GM12801 (cell line): Measurements from ENCODE around the gene CCDC107.

Experiments used
- TF ChIP-seq, protein P1 (sequence below): IDR thresholded peaks from one replicate; pipeline ENCODE4 v1.5.1; 2011; ENCODE audit warnings: control low read depth; ENCODE audit not compliant: insufficient read length; ENCODE audit errors: extremely low read depth

The CCDC107 gene

DNA sequence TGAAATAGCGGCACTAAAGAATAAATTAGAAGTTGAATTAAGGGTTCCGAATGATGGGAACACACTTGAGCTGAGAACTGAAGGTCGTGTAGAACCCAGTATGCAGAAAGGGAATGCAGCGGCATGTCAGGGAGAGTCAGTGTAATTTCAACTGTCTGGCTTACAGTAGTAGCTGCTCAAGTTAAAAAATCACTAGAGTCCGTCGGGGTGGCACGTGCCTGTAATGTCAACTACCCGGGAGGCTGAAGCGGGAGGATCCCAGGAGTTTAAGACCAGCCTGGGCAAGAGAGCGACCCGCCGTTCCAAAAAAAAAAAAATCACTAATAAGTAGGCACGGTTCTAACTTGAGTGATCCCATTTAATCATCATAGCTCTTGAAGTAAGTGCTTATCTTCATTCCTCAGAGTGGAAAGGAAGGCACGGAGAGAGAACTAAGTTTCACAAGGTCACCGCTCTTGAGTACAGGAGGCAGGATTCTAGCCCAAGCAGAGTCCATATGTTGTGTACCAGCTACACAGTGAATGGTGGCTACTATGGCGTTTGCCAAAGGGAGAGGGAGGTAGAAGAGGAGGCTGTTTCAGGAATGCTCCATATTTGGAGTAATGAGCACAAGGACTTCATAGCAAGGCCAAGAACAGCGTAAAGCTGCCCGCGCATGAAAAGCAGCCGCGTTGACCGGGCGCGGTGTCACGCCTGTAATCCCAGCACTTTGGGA, 1.1 kb upstream of the CCDC107 start:
- TF ChIP-seq, protein P1, sequence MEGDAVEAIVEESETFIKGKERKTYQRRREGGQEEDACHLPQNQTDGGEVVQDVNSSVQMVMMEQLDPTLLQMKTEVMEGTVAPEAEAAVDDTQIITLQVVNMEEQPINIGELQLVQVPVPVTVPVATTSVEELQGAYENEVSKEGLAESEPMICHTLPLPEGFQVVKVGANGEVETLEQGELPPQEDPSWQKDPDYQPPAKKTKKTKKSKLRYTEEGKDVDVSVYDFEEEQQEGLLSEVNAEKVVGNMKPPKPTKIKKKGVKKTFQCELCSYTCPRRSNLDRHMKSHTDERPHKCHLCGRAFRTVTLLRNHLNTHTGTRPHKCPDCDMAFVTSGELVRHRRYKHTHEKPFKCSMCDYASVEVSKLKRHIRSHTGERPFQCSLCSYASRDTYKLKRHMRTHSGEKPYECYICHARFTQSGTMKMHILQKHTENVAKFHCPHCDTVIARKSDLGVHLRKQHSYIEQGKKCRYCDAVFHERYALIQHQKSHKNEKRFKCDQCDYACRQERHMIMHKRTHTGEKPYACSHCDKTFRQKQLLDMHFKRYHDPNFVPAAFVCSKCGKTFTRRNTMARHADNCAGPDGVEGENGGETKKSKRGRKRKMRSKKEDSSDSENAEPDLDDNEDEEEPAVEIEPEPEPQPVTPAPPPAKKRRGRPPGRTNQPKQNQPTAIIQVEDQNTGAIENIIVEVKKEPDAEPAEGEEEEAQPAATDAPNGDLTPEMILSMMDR: no peak

DNA sequence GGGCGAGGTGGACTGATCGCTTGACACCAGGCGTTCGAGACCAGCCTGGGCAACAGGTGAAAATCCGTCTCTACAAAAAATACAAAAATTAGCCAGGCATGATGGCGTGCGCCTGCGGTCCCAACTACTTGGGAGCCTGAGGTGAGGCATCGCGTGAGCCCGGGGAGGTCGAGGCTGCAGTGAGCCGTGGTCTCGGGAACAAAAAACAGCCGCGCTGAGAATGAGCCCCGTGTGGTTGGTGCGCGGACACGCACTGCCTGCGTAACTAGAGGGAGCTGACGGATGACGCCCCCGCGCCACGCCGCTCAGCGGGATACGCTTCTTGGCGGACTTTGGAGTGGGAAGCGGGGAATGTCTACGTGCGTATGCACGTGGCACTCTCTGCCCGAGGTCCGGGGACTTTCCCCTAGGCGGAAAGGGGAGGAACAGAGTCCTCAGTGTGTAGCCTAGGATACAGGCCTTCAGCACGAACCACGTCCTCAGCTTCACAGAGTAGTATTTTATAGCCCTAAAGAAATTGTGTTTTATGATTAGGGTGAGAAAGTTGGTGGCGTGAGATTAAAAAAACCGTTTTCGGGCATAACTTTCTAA, 451 bp upstream of the CCDC107 start, which contains the start of gene RMRP:
TSS of gene RMRP (minus strand) at position 474 of the 591 bp plus-strand sequence.
- TF ChIP-seq, protein P1: no peak

DNA sequence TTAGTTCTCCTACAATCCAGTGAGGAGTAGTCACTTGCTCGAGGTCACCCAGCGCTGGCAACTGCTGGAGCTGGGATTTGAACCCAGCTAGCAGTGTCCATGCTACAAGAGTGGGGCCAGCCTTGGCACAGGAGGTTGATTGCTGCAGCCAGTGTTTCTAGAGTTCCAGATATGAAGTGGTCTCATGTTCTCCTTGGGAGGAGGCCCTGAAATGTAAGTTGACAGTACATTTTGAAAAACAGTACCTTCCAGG, 802 bp downstream of the CCDC107 start:
- TF ChIP-seq, protein P1: no peak

DNA sequence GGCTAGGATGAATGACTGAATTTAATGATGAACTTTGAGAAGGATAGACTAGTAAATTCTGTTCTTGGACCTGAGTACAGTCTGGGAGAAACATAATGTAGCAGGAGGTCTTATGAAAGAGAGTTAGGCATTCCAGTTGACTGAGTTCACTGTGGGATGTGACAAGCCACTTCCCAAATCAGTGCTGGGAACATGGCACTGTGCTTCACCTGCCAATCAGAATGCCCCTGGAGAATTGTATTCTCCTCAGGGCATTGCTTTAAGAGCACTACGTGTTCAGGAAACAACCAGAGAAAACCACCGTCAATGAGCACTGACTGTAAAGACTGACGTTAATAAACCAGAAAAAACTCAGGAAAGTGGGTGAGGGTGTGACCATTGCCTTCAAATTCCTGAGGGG, 1.2 kb downstream of the CCDC107 start:
- TF ChIP-seq, protein P1: no peak

DNA sequence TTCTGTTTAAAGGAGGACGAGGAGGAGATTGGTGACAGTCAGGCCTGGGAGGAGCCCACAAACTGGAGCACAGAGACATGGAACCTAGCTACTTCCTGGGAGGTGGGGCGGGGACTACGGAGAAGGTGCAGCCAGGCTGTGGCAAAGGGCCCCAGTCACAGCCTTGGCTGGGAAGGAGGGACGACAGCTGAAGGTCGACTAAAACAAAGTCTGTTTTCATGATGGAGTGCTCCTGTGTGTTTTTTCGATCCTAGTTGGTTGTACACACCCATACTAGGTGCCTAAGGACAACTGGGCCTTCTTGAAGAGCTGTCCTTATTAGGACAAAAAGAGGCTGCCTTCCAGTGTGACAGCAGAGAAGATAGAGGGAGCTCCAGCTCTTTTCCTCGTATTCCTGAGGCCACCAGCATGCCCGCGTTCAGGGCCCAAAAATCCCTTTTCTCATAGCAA, 2.9 kb downstream of the CCDC107 start:
- TF ChIP-seq, protein P1: no peak

DNA sequence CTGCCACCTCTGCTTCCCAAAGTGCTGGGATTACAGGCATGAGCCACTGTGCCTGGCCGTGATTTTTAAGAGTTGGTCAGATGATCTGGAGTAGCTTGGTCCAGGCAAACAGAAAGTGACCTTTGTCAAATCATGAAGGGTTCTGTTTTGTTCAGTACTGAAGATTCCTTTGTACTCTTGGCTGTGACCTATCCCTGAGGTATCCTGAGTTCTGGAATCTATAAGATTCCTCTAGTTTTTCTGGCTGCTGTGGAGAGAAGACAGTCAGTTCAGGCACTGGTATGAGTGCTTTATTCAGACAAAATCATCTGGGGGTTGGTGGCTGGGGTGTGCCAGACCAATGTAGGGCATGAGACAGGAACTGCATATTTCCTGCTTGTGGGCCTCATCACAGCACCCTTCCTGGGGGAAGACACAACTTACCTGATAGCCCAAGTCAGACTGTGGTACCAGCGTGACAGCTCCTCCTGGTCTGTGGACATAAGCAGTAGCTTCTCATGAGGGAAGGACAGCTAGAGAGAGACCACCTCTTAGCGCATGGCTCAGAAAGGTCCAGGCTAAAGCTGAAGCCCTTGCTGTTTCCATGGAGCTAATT, 3.8 kb downstream of the CCDC107 start:
- TF ChIP-seq, protein P1: no peak

DNA sequence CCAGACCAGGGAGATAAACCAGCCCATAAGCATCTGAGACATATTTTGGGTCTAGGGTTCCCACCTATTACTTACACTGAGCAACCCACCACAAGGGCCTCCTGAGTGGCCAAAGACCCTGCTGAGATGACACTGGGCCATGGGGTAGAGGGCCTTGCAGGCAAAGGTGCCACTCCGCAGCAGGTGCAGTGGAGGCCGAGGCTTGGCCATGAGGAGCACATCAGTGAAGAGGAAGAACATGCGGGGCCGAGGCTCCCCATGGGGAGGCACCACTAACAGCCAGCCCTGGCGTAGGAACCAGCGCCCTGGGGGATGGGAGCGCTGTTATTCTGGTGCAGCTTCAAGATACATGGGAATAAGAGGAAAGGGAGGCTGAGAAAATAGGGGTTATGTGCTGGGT, 4.3 kb downstream of the CCDC107 start:
- TF ChIP-seq, protein P1: no peak
